Body of pancreas (tissue), 4 donors: Measurements from ENCODE around the gene CMIP.

ENCODE experiments used
- CTCF ChIP-seq, 7 experiments: fragments of 450-650 bp in 4 of 7; fragments of 200-600 bp in 3 of 7; sonication (generic) in 3 of 7; IDR thresholded peaks; one replicate each; pipeline ENCODE4 v1.5.1; 2016 to 2019; ENCODE audit warnings: antibody characterized with exemption in 7 of 7
- POLR2A ChIP-seq, 3 donors: fragments of 450-650 bp; IDR thresholded peaks; one replicate each; pipeline ENCODE4 v1.6.1; 2016; ENCODE audit warnings: antibody characterized with exemption in 3 of 3, mild to moderate bottlenecking in 2 of 3

GRCh38 chr16:81455006-81455405 is 10.4 kb downstream of the CMIP start:
- TF ChIP-seq CTCF (IDR thresholded peaks at IDR 0.05) (no peak), POLR2A (IDR thresholded peaks at IDR 0.05) (no peak)
